HEK293 (cell line): ENCODE results near the gene TRAM2.

Experiments used
- CTCF ChIA-PET: fragments of 350-600 bp; formaldehyde crosslinking; extraction: SDS; loops from one replicate; lab custom pipeline; 2021; ENCODE audit warnings: antibody characterized with exemption; lab: Yijun Ruan, JAX
- POLR2A ChIA-PET: fragments of 300-600 bp; formaldehyde crosslinking; extraction: SDS; loops from one replicate; lab custom pipeline; 2020; ENCODE audit warnings: antibody characterized with exemption, inconsistent platforms; lab: Yijun Ruan, JAX
- H3K27ac ChIP-seq: fragments of 200-500 bp; sonication (Bioruptor generic); 2 replicates; pipeline ENCODE4 v1.5.1; 2014; ENCODE audit warnings: low read depth, low read length, control low read depth, inconsistent platforms; ENCODE audit errors: extremely low read depth
- H3K36me3 ChIP-seq, 2 experiments: fragments of 200-500 bp in 1 of 2; sonication (Bioruptor generic) in 1 of 2; 1 replicate in 1 of 2; 2 replicates in 1 of 2; pipeline ENCODE4 v1.5.1; 2014 to 2017; ENCODE audit warnings: inconsistent platforms in 2 of 2, low read length in 2 of 2; ENCODE audit not compliant: control insufficient read depth in 2 of 2, insufficient read depth in 1 of 2
- H3K4me1 ChIP-seq: fragments of 200-500 bp; sonication (Bioruptor generic); 2 replicates; pipeline ENCODE4 v1.5.1; 2014; ENCODE audit warnings: mild to moderate bottlenecking, low read length, inconsistent platforms; ENCODE audit not compliant: control insufficient read depth, insufficient read depth
- H3K4me3 ChIP-seq: 2 replicates; pipeline ENCODE4 v1.5.1; 2011; ENCODE audit warnings: low read depth, mild to moderate bottlenecking, control low read depth, low read length, moderate library complexity
- H3K9me3 ChIP-seq: fragments of 200-500 bp; sonication (Bioruptor generic); 2 replicates; pipeline ENCODE4 v1.5.1; 2014; ENCODE audit warnings: low read depth, low read length, inconsistent platforms; ENCODE audit not compliant: control insufficient read depth, insufficient read depth
- HOXA7 ChIP-seq: sonication (generic); formaldehyde crosslinking; IDR thresholded peaks from 2 replicates; pipeline ENCODE4 v1.8.1; 2022; ENCODE audit warnings: missing genetic modification reagents, borderline replicate concordance
- KLF16 ChIP-seq: fragments of 450-650 bp; formaldehyde crosslinking; IDR thresholded peaks from 2 replicates; pipeline ENCODE4 v1.5.1; 2017; ENCODE audit warnings: missing biosample characterization, missing genetic modification characterization
- PRDM1 ChIP-seq: fragments of 450-650 bp; formaldehyde crosslinking; IDR thresholded peaks from 2 replicates; pipeline ENCODE4; 2016; ENCODE audit warnings: missing biosample characterization, missing genetic modification characterization
- SALL2 ChIP-seq: fragments of 450-650 bp; formaldehyde crosslinking; IDR thresholded peaks from 2 replicates; pipeline ENCODE4 v1.5.0; 2017; ENCODE audit warnings: missing biosample characterization, mild to moderate bottlenecking, missing genetic modification characterization, borderline replicate concordance
- TCF7L2 ChIP-seq: IDR thresholded peaks from 2 replicates; pipeline ENCODE4 v1.6.1; 2011; ENCODE audit warnings: low read depth, mild to moderate bottlenecking, inconsistent platforms, low read length, moderate library complexity, borderline replicate concordance
- ZBTB20 ChIP-seq: fragments of 450-650 bp; formaldehyde crosslinking; IDR thresholded peaks from 2 replicates; pipeline ENCODE4 v1.5.1; 2016; ENCODE audit warnings: missing biosample characterization, missing genetic modification characterization
- ZBTB21 ChIP-seq: fragments of 450-650 bp; formaldehyde crosslinking; IDR thresholded peaks from 2 replicates; pipeline ENCODE4 v1.5.1; 2017; ENCODE audit warnings: missing biosample characterization, missing genetic modification characterization
- ZBTB8A ChIP-seq: fragments of 450-650 bp; formaldehyde crosslinking; IDR thresholded peaks from 2 replicates; pipeline ENCODE4 v1.5.1; 2016; ENCODE audit warnings: missing biosample characterization, missing genetic modification characterization
- ZNF280D ChIP-seq: fragments of 450-650 bp; formaldehyde crosslinking; IDR thresholded peaks from 2 replicates; pipeline ENCODE4 v1.5.1; 2016; ENCODE audit warnings: missing biosample characterization, missing genetic modification characterization
- ZNF433 ChIP-seq: fragments of 450-650 bp; formaldehyde crosslinking; IDR thresholded peaks from 2 replicates; pipeline ENCODE4 v1.5.1; 2016; ENCODE audit warnings: missing biosample characterization, missing genetic modification characterization, low read depth
- ZNF600 ChIP-seq: fragments of 450-650 bp; formaldehyde crosslinking; IDR thresholded peaks from 2 replicates; pipeline ENCODE4 v1.5.1; 2016; ENCODE audit warnings: missing biosample characterization, missing genetic modification characterization
- ZSCAN18 ChIP-seq: fragments of 450-650 bp; formaldehyde crosslinking; IDR thresholded peaks from 2 replicates; pipeline ENCODE4 v1.5.1; 2016; ENCODE audit warnings: missing biosample characterization, missing genetic modification characterization
- TF ChIP-seq, protein P1 (sequence below): fragments of 450-650 bp; formaldehyde crosslinking; IDR thresholded peaks from 2 replicates; pipeline ENCODE4 v1.5.1; 2017; ENCODE audit warnings: missing biosample characterization, missing genetic modification characterization
- TF ChIP-seq, protein P2 (sequence below): fragments of 450-650 bp; formaldehyde crosslinking; IDR thresholded peaks from 2 replicates; pipeline ENCODE4 v1.5.1; 2016; ENCODE audit warnings: missing biosample characterization, missing genetic modification characterization

The TRAM2 gene

DNA sequence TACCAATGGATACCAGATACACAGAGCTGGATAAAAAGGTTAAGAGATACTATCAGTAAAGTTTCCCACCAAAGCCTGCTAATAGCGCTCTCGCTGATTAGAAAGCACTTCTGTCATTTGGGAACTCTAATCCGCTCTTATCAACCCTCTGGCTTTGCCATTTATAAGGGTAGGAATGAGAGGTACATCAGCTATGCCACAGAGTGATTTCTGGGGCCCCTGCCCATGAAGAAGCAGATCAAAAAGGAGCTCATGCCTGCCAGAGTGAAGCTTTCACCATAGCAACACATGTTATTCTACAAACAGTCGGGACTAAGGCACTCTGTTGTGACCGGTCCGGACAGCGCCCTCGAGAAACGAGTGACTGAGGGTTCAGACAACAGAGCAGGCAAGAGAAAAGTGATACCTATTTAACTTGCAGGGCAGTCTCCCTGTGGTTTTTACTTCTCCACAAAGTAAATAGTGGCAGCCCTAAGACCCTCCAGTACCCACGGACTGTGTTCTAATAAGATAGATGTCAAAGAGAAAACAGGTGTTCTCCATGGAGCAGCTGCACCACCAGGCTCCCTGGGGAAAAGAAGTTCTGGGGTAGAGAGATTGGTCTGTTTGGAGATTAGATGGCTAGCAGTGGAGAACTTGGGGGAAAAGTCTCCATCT is 5.6 kb downstream of the TRAM2 start (continued):
- TF ChIP-seq ZNF280D = no peak
- no peak for TF ChIP-seq ZSCAN18 (tag by site-specific recombination)
- TF ChIP-seq PRDM1 (tag by site-specific recombination) = peak; percentile 70
- TF ChIP-seq ZBTB21 (tag by site-specific recombination) = no peak
- TF ChIP-seq ZNF600 (tag by site-specific recombination) = peak; percentile 40; the same call in 1 of the 2 replicates
- TF ChIP-seq, protein P1, sequence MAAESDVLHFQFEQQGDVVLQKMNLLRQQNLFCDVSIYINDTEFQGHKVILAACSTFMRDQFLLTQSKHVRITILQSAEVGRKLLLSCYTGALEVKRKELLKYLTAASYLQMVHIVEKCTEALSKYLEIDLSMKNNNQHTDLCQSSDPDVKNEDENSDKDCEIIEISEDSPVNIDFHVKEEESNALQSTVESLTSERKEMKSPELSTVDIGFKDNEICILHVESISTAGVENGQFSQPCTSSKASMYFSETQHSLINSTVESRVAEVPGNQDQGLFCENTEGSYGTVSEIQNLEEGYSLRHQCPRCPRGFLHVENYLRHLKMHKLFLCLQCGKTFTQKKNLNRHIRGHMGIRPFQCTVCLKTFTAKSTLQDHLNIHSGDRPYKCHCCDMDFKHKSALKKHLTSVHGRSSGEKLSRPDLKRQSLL = no peak
- TF ChIP-seq HOXA7 (CRISPR knock-in tag) = no peak
- TF ChIP-seq, protein P2, sequence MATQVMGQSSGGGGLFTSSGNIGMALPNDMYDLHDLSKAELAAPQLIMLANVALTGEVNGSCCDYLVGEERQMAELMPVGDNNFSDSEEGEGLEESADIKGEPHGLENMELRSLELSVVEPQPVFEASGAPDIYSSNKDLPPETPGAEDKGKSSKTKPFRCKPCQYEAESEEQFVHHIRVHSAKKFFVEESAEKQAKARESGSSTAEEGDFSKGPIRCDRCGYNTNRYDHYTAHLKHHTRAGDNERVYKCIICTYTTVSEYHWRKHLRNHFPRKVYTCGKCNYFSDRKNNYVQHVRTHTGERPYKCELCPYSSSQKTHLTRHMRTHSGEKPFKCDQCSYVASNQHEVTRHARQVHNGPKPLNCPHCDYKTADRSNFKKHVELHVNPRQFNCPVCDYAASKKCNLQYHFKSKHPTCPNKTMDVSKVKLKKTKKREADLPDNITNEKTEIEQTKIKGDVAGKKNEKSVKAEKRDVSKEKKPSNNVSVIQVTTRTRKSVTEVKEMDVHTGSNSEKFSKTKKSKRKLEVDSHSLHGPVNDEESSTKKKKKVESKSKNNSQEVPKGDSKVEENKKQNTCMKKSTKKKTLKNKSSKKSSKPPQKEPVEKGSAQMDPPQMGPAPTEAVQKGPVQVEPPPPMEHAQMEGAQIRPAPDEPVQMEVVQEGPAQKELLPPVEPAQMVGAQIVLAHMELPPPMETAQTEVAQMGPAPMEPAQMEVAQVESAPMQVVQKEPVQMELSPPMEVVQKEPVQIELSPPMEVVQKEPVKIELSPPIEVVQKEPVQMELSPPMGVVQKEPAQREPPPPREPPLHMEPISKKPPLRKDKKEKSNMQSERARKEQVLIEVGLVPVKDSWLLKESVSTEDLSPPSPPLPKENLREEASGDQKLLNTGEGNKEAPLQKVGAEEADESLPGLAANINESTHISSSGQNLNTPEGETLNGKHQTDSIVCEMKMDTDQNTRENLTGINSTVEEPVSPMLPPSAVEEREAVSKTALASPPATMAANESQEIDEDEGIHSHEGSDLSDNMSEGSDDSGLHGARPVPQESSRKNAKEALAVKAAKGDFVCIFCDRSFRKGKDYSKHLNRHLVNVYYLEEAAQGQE (tag by site-specific recombination) = peak; percentile 29; the same call in 1 of the 2 replicates
- no peak for TF ChIP-seq TCF7L2

GRCh38 chr6:52570291-52570700 is 6.6 kb downstream of the TRAM2 start:
- no peaks in the 10 kb centered on the region for H3K9me3 ChIP-seq
- H3K27ac ChIP-seq = no peak overlapping the region
- CTCF ChIA-PET = interaction anchor here (0.9 to 1.4 kb wide), 3 partner anchors 28 to 65 kb away, joined by 3 to 4 read pairs (median 4); no protein-coding TSS in a partner anchor
- H3K4me1 ChIP-seq = peaks cover 21% of the 10 kb centered on the region
- no peak for TF ChIP-seq ZNF433
- TF ChIP-seq SALL2 (tag by site-specific recombination) = no peak
- peak; percentile 86 for TF ChIP-seq ZBTB20 (tag by site-specific recombination)
- TF ChIP-seq KLF16 (tag by site-specific recombination) = no peak
- TF ChIP-seq, protein P1 = peak; percentile 31; the same call in 1 of the 2 replicates
- TF ChIP-seq ZBTB8A (tag by site-specific recombination) = no peak
- H3K36me3 ChIP-seq = no peaks in the 10 kb centered on the region
- H3K4me3 ChIP-seq = no peak overlapping the region
- POLR2A ChIA-PET = interaction anchor here (0.6 kb wide), 2 partner anchors 27 to 77 kb away, joined by 3 to 4 read pairs; no protein-coding TSS in a partner anchor
